GM12865 (cell line): Measurements from ENCODE around the gene LINGO3.
A peak's percentile ranks its signal among the peaks of the same experiment; 100 is the strongest.

ENCODE experiments used
- DNase-seq: peaks from one replicate; pipeline ENCODE4 v3.0.0; 2010; ENCODE audit warnings: low read depth
- H3K4me3 ChIP-seq: 2 replicates; pipeline ENCODE4 v1.5.1; 2011; ENCODE audit warnings: mild to moderate bottlenecking, low read depth, low read length, control low read depth
- CTCF ChIP-seq: IDR thresholded peaks from 2 replicates; pipeline ENCODE4 v1.5.1; 2011; ENCODE audit warnings: low read length, control low read depth, low read depth, inconsistent platforms; ENCODE audit not compliant: insufficient read depth; ENCODE audit errors: missing control alignments

Gene LINGO3

GRCh38 chr19:2334986-2335846 is 27.3 kb upstream of the LINGO3 start:
- H3K4me3 ChIP-seq = no peak overlapping the region
- no peak for DNase-seq
- no peak for TF ChIP-seq CTCF

GRCh38 chr19:2334426-2334825 is 26.5 kb upstream of the LINGO3 start:
- H3K4me3 ChIP-seq = no peak overlapping the region
- DNase-seq = no peak
- TF ChIP-seq CTCF = no peak

GRCh38 chr19:2333807-2334211 is 25.9 kb upstream of the LINGO3 start:
- TF ChIP-seq CTCF = no peak
- H3K4me3 ChIP-seq = no peak overlapping the region
- DNase-seq = no peak

GRCh38 chr19:2333027-2333806 is 25.3 kb upstream of the LINGO3 start:
- no peak for DNase-seq
- no peak overlapping the region for H3K4me3 ChIP-seq
- TF ChIP-seq CTCF = no peak

GRCh38 chr19:2332341-2333026 is 24.5 kb upstream of the LINGO3 start:
- no peak for TF ChIP-seq CTCF
- H3K4me3 ChIP-seq = peak overlapping the region; percentile 41
- peak; percentile 89 for DNase-seq

- TF ChIP-seq CTCF = no peak
- H3K4me3 ChIP-seq = peak overlapping the region; percentile 41
- DNase-seq = no peak
Observed at GRCh38 chr19:2331601-2332246, 23.8 kb upstream of the LINGO3 start.
